Transverse colon (tissue), 4 donors: Measurements from ENCODE around the gene YWHAH. TPM values are rescaled to one million over a fixed set of nuclear protein-coding genes. Genes with fewer than 3 reads are reported as not detected.
A peak's percentile ranks its signal among the peaks of the same experiment; 100 is the strongest.

Source experiments
- DNase-seq: peaks from one replicate; pipeline ENCODE4 v3.0.0-alpha.2; 2019
- H3K27ac ChIP-seq, 4 donors: fragments of 200-600 bp; sonication (generic); 2 replicates each; pipeline ENCODE4 v1.5.1; 2016 to 2018; ENCODE audit warnings: inconsistent platforms in 4 of 4
- H3K27me3 ChIP-seq: fragments of 200-600 bp; sonication (generic); 2 replicates; pipeline ENCODE4 v1.5.1; 2017; ENCODE audit warnings: inconsistent platforms
- H3K36me3 ChIP-seq, 4 donors: fragments of 200-600 bp; sonication (generic); 2 replicates each; pipeline ENCODE4 v1.5.1; 2017 to 2019; ENCODE audit warnings: inconsistent platforms in 4 of 4
- H3K4me1 ChIP-seq, 4 donors: fragments of 200-600 bp; sonication (generic); 2 replicates each; pipeline ENCODE4 v1.5.1; 2017 to 2020; ENCODE audit warnings: inconsistent platforms in 4 of 4
- H3K4me3 ChIP-seq, 4 donors: fragments of 200-600 bp; sonication (generic); 1 replicate in 1 of 4; 2 replicates in 3 of 4; pipeline versions ENCODE4 v1.5.1 to v1.6.1; 2017 to 2019; ENCODE audit warnings: inconsistent platforms in 4 of 4
- H3K9me3 ChIP-seq, 2 donors: fragments of 200-600 bp; sonication (generic); 2 replicates each; pipeline ENCODE4 v1.5.1; 2017 to 2019; ENCODE audit warnings: inconsistent platforms in 2 of 2
- CTCF ChIP-seq, 5 experiments: fragments of 200-600 bp in 3 of 5; fragments of 450-650 bp in 2 of 5; sonication (generic) in 3 of 5; IDR thresholded peaks; 1 replicate in 2 of 5; 2 replicates in 3 of 5; pipeline ENCODE4 v1.5.1; 2016 to 2017; ENCODE audit warnings: antibody characterized with exemption in 5 of 5, inconsistent platforms in 3 of 5, mild to moderate bottlenecking in 2 of 5, moderate library complexity in 1 of 5
- EP300 ChIP-seq: sonication (generic); formaldehyde crosslinking; IDR thresholded peaks from one replicate; pipeline ENCODE4 v1.6.1; 2017; ENCODE audit warnings: antibody characterized with exemption, low read depth
- POLR2A ChIP-seq: fragments of 450-650 bp; IDR thresholded peaks from one replicate; pipeline ENCODE4 v1.6.1; 2016; ENCODE audit warnings: antibody characterized with exemption, mild to moderate bottlenecking, moderate library complexity
- POLR2AphosphoS5 ChIP-seq, 3 donors: sonication (generic); formaldehyde crosslinking; IDR thresholded peaks; one replicate each; pipeline ENCODE4 v1.6.1; 2016; ENCODE audit warnings: antibody characterized with exemption in 3 of 3
- WGBS, 2 donors: methylation state at CpG; one replicate each; pipeline ENCODE4 v1.1.5; 2018; ENCODE audit warnings: low coverage in 1 of 2; 5-methylcytosine and 5-hydroxymethylcytosine counted together
- in situ Hi-C, 4 donors: fragments of 200-750 bp; cut with MboI; loops; one replicate each; pipeline versions ENCODE4 v1.15.0 to v1.15.1; 2017; ENCODE audit warnings: low sequenced_read_pairs in 3 of 4, low pct_ligation_motif_present in 1 of 4, low pct_unique_long_range_greater_than_20kb in 1 of 4
- intact Hi-C: fragments of 100-400 bp; cut with DNase I; formaldehyde crosslinking; loops from one replicate; pipeline ENCODE4 v1.15.1; 2023; ENCODE audit warnings: low total_unique reads
- total RNA-seq, 4 donors: library from RNA; depleted of rRNA; stranded (reverse); fragments of >200 nt; gene quantifications; one replicate each; pipeline ENCODE4 v1.1.0, GENCODE V29; 2016

Gene YWHAH
- total RNA-seq, 4 donors from 2014 or later: 83.7 to 155 (median 109) TPM

- peak overlapping the region in 2 of 4 donors; percentile 60 to 64 for H3K27ac ChIP-seq
- H3K36me3 ChIP-seq: peaks cover 0 to 28% (median 13%) of the 10 kb centered on the region in 4 donors
- H3K27me3 ChIP-seq: no peaks in the 10 kb centered on the region
- H3K9me3 ChIP-seq: no peaks in the 10 kb centered on the region
- H3K4me1 ChIP-seq: peaks cover 29 to 54% (median 39%) of the 10 kb centered on the region in 4 donors
- in situ Hi-C loops (loop anchor here in 3 of 4 donors (25.0 kb wide), 2 partner anchors 291 to 509 kb away; partner anchors contain the start of genes PISD (in 2 of the 3), BPIFC (in 1 of the 3) and FBXO7 (in 1 of the 3)), intact Hi-C loops (no loop called here)
- no peak overlapping the region for H3K4me3 ChIP-seq
- TF ChIP-seq CTCF (IDR thresholded peaks at IDR 0.05) (no peak), POLR2AphosphoS5 (IDR thresholded peaks at IDR 0.05) (no peak)
- DNase-seq: no peak
- WGBS, 2 donors: 85 to 89% methylated on average over 3 of the region's 3 CpGs
Observed at GRCh38 chr22:31953261-31953660, 8.9 kb downstream of the YWHAH start.

- Histone ChIP-seq H3K27ac (peak overlapping the region in 2 of 4 donors; percentile 26 to 43), H3K36me3 (peaks cover 0 to 23% (median 14%) of the 10 kb centered on the region in 4 donors), H3K9me3 (no peaks in the 10 kb centered on the region), H3K4me1 (peaks cover 29 to 52% (median 39%) of the 10 kb centered on the region in 4 donors), H3K4me3 (no peak overlapping the region), H3K27me3 (no peaks in the 10 kb centered on the region)
- intact Hi-C loops (no loop called here), in situ Hi-C loops (loop anchor here in 3 of 4 donors (25.0 kb wide), 2 partner anchors 293 to 507 kb away; partner anchors contain the start of genes PISD (in 2 of the 3), BPIFC (in 1 of the 3) and FBXO7 (in 1 of the 3))
- TF ChIP-seq POLR2A (no peak), EP300 (no peak), POLR2AphosphoS5 (IDR thresholded peaks at IDR 0.05) (no peak), CTCF (IDR thresholded peaks at IDR 0.05) (no peak)
- WGBS, 2 donors: 80 to 87% methylated on average over 7 to 11 of the region's 11 CpGs
- no peak for DNase-seq
Observed at GRCh38 chr22:31954535-31955523, 10.5 kb downstream of the YWHAH start.

GRCh38 chr22:31956360-31956759, 12.0 kb downstream of the YWHAH start:
- intact Hi-C loops (no loop called here), in situ Hi-C loops (loop anchor here in 3 of 4 donors (25.0 kb wide), 2 partner anchors 294 to 506 kb away; partner anchors contain the start of genes PISD (in 2 of the 3), BPIFC (in 1 of the 3) and FBXO7 (in 1 of the 3))
- Histone ChIP-seq H3K9me3 (no peaks in the 10 kb centered on the region), H3K27ac (no peak overlapping the region), H3K4me3 (no peak overlapping the region), H3K4me1 (peaks cover 18 to 38% (median 27%) of the 10 kb centered on the region in 4 donors), H3K36me3 (peaks cover 0 to 23% (median 14%) of the 10 kb centered on the region in 4 donors), H3K27me3 (no peaks in the 10 kb centered on the region)
- DNase-seq: no peak
- 91 to 97% methylated on average over 6 to 12 of the region's 12 CpGs for WGBS, 2 donors
- TF ChIP-seq CTCF (IDR thresholded peaks at IDR 0.05) (no peak), EP300 (no peak), POLR2AphosphoS5 (IDR thresholded peaks at IDR 0.05) (no peak), POLR2A (no peak)
